ENCODE data around the gene RAB26. TPM values are rescaled to one million over a fixed set of nuclear protein-coding genes. Genes with fewer than 3 reads are reported as not detected.

RAB26 gene
- total and polyA plus RNA-seq, 2 donors (not counting 3 experiments of a cell fraction or from before 2014, with no cell fraction given): 0.91 to 2.0 TPM

DNA sequence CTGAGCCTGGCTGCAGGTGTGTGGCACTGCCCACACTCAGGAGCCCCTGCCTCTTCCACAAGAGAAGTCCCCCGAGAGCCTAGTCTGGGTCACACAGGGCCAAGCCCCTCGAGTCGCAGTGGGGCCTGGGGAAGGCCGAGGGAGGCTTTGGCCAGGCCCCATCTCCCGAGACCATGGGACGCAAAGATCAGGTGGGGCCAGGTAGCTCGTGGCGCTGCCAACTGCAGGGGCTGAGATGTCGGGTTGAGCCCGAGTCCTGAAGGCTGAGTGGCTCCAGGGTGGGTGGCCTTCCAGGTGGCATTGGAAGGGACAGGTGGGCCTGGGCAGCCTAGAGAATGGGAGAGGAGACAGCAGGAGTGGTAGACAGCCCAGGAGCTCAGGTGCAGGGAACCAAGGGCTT is 13.5 kb downstream of the RAB26 start:
- DNase-seq (ENCODE audit: low read depth, low spot score) (no peak), FAIRE-seq (no peak)
- Histone ChIP-seq H4K20me1 (replicated peaks; ENCODE audit: control insufficient read depth, extremely low read depth, insufficient read depth, low read length) (no peaks in the 10 kb centered on the region), H3K36me3 (ENCODE audit: control insufficient read depth in 2 of 2, extremely low read depth in 1 of 2, insufficient read depth in 2 of 2, low read length in 2 of 2) (peaks cover 0 to 17% of the 10 kb centered on the region in 2 experiments), H3K4me1 (ENCODE audit: control insufficient read depth, extremely low read depth, insufficient read depth, low read length) (peaks cover 26% of the 10 kb centered on the region), H3K79me2 (ENCODE audit: control insufficient read depth, insufficient read depth, low read length) (peaks cover 79% of the 10 kb centered on the region), H3K27me3 (ENCODE audit: control insufficient read depth in 2 of 2, insufficient read depth in 2 of 2, low read length in 2 of 2) (no peaks in the 10 kb centered on the region), H3K9me3 (replicated peaks; ENCODE audit: control insufficient read depth, insufficient read depth, low read length) (no peaks in the 10 kb centered on the region), H3K9ac (replicated peaks; ENCODE audit: extremely low read depth, insufficient read depth, low read length) (no peak overlapping the region), H2AFZ (ENCODE audit: low read depth, low read length) (no peak overlapping the region), H3K4me3 (replicated peaks in 1 of 3; ENCODE audit: insufficient read depth in 1 of 3, low read depth in 1 of 3, low read length in 3 of 3) (no peak overlapping the region), H3K4me2 (ENCODE audit: insufficient read depth, low read length) (no peak overlapping the region), H3K27ac (ENCODE audit: insufficient read depth, low read depth, low read length) (no peak overlapping the region), H3K9me1 (replicated peaks; ENCODE audit: control insufficient read depth, extremely low read depth, insufficient read depth, low read length) (no peaks in the 10 kb centered on the region)
- intact Hi-C loops (cut with micrococcal nuclease) (no loop called here), dilution Hi-C loops (cut with MboI; ENCODE audit: extremely low pct_ligation_motif_present, low sequenced_read_pairs) (loop anchor here (25.0 kb wide), 1 partner anchor 125 kb away; the partner anchor contains the start of genes NHERF2, NTHL1 and TSC2)
- ChIA-PET CTCF (no interaction called here), POLR2A (interaction anchor here (0.6 kb wide), 1 partner anchor 10 kb away, joined by 4 read pairs; no protein-coding TSS in a partner anchor)
- BruUV-seq (replicated peaks): no TSS peak
- no peak for TF ChIP-seq FOS (IDR thresholded peaks at IDR 0.05; ENCODE audit: borderline replicate concordance, insufficient read depth, low read length)
- TF ChIP-seq CTCF (IDR thresholded peaks at IDR 0.05; ENCODE audit: extremely low read depth in 1 of 2, insufficient read depth in 1 of 2, low read depth in 1 of 2, low read length in 2 of 2): no peak
- no peak for TF ChIP-seq GATA2 (IDR thresholded peaks at IDR 0.05; ENCODE audit: insufficient read depth, insufficient read length, low read depth, low read length)
- TF ChIP-seq MYC (IDR thresholded peaks at IDR 0.05; ENCODE audit: low read depth, low read length): no peak
- TF ChIP-seq POLR2AphosphoS5 (IDR thresholded peaks at IDR 0.05; ENCODE audit: insufficient read depth, low read depth, low read length): no peak
- no peak for TF ChIP-seq EZH2 (IDR thresholded peaks at IDR 0.05; ENCODE audit: borderline replicate concordance, low read depth, low read length, severe bottlenecking)
- no peak for TF ChIP-seq POLR2A (IDR thresholded peaks at IDR 0.05; ENCODE audit: low read depth, low read length)
- TF ChIP-seq JUN (IDR thresholded peaks at IDR 0.05; ENCODE audit: borderline replicate concordance, insufficient read depth, insufficient read length, low read depth): no peak
- TF ChIP-seq, protein P1, sequence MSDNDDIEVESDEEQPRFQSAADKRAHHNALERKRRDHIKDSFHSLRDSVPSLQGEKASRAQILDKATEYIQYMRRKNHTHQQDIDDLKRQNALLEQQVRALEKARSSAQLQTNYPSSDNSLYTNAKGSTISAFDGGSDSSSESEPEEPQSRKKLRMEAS (IDR thresholded peaks at IDR 0.05; ENCODE audit: insufficient read depth, insufficient read length): no peak
